HG03378 (cell line): ENCODE data around the gene ZNF69.
"Not testable (repeated sequence)": the region's sequence is repeated elsewhere in the genome, so short reads cannot be mapped to it uniquely, and the experiment has no call there.

Experiments
- ATAC-seq: cut with Tn5 transposase; IDR thresholded peaks from one replicate; pipeline ENCODE4 v1.9.1; 2021; ENCODE audit warnings: mild to moderate bottlenecking, moderate library complexity; ENCODE audit not compliant: unreplicated experiment

Gene ZNF69

GRCh38 chr19:11887611-11888531 lies at the start of gene ZNF69:
Gene ZNF69, plus strand, starts transcription at chr19:11887782. Its CDS starts 142 bp downstream, at chr19:11887924.
- no peak for ATAC-seq

GRCh38 chr19:11843722-11844121 lies 43.9 kb upstream of the ZNF69 start:
- ATAC-seq, result no peak

- ATAC-seq, result not testable (repeated sequence)
Measured at GRCh38 chr19:11847615-11848014, 40.0 kb upstream of the ZNF69 start.

GRCh38 chr19:11848200-11848593 lies 39.4 kb upstream of the ZNF69 start:
- ATAC-seq, result no peak

GRCh38 chr19:11848594-11849469 lies 38.8 kb upstream of the ZNF69 start, which contains the start of gene ZNF439:
Gene ZNF439, plus strand, starts transcription at chr19:11848726. Its CDS starts 142 bp downstream, at chr19:11848868.
- ATAC-seq, result peak; percentile 53

- ATAC-seq, result not testable (repeated sequence)
Measured at GRCh38 chr19:11850289-11850688, 37.3 kb upstream of the ZNF69 start.

GRCh38 chr19:11853358-11853757 lies 34.2 kb upstream of the ZNF69 start:
- no peak for ATAC-seq

- ATAC-seq, result no peak
Measured at GRCh38 chr19:11856596-11857250, 30.9 kb upstream of the ZNF69 start.

GRCh38 chr19:11860721-11861120 lies 26.9 kb upstream of the ZNF69 start:
- no peak for ATAC-seq

GRCh38 chr19:11861301-11861700 lies 26.3 kb upstream of the ZNF69 start:
- no peak for ATAC-seq

- ATAC-seq, result not testable (repeated sequence)
Measured at GRCh38 chr19:11867766-11868165, 19.8 kb upstream of the ZNF69 start.

GRCh38 chr19:11868188-11868587 lies 19.4 kb upstream of the ZNF69 start:
- no peak for ATAC-seq

GRCh38 chr19:11872624-11873023 lies 15.0 kb upstream of the ZNF69 start:
- ATAC-seq, result no peak

- ATAC-seq, result no peak
Measured at GRCh38 chr19:11873762-11874161, 13.8 kb upstream of the ZNF69 start.

GRCh38 chr19:11879687-11880266 lies 7.8 kb upstream of the ZNF69 start:
- not testable (repeated sequence) for ATAC-seq

- no peak for ATAC-seq
Measured at GRCh38 chr19:11880598-11880997, 7.0 kb upstream of the ZNF69 start.

- no peak for ATAC-seq
Measured at GRCh38 chr19:11881151-11881800, 6.3 kb upstream of the ZNF69 start.

- no peak for ATAC-seq
Measured at GRCh38 chr19:11882606-11883005, 5.0 kb upstream of the ZNF69 start.

GRCh38 chr19:11887234-11887610 lies 360 bp upstream of the ZNF69 start:
- no peak for ATAC-seq

- ATAC-seq, result not testable (repeated sequence)
Measured at GRCh38 chr19:11889901-11890300, 2.3 kb downstream of the ZNF69 start.
